NCI-H146 treated with DMSO at 0.1 percent for 48 hours (cell line): ENCODE measurements around the gene LRMDA.
A peak's percentile ranks its signal among the peaks of the same experiment; 100 is the strongest.

Experiments used
- DNase-seq: peaks from one replicate; lab custom pipeline; 2025; ENCODE audit not compliant: unreplicated experiment; lab: John Stamatoyannopoulos, UW

Gene LRMDA

DNA sequence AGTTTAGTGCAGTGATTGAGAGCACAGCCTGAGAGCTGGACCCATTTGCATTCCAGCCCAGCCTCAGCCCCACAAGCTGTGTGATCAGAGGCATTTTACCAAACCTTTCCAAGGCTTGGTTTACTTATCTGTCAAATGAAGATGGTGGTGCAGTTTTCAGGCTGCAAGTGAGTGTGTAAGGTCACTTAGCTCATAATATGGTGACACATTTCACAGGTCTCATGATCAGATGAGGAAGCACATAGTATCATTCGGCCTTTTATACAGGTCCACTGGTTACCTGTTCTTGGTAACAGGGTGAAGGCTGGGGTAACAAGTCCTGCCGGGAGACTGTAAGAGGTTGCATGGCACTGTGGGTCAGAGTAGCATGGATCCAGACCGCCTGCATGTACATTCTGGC lies 371.7 kb downstream of the LRMDA start:
- DNase-seq: no peak

DNA sequence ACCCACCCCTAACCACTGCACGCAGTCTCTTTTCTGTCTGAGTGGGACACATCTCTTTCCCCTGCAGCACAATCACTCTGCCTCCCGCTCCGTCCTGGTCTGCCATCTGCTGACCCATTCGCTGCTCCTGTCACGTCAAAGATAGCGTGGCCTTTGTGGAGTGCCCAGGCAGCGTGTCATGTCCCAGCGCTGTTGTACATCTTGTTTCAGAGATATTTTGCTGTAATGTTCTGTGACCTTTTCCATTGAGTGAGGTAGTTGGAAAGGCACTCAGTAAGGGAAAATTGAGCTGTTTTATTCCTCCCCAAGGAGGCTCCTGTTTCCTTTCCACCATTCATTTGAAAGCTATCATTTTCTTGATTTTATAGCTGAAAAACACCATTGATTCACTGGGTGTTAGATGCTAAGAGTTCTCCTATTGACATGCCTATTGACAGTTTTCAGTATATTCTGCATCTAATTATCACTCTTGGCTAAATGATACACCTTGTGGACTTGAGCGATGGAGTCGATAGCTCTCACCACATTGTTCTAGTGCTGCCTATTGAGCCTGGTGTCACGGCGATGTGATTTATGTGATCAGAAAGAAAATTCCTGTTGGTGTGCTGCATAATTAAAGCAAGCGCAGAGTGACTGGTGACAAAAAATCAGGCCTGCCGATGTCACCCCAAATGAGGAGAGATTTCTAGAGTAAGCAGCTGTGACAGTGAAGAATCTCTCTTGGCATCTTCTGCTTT lies 372.6 kb downstream of the LRMDA start:
- DNase-seq: no peak

DNA sequence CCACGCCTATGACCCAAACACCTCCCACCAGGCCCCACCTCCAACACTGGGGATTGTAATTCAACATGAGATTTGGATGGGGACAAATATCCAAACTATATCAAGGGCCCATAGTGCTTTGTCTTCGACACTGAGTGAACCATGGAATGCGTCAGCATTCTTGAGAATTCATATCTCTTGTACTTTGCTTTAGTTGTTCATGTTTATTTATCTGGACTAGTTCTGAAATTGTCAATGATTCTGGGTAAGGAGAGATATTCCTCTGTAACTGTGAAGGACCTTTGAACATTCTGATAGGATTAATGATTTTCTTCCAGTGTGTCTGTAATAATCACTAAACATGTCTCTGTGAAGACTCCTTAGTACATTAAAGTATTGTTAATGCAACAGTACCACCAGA lies 374.8 kb downstream of the LRMDA start:
- DNase-seq: no peak

DNA sequence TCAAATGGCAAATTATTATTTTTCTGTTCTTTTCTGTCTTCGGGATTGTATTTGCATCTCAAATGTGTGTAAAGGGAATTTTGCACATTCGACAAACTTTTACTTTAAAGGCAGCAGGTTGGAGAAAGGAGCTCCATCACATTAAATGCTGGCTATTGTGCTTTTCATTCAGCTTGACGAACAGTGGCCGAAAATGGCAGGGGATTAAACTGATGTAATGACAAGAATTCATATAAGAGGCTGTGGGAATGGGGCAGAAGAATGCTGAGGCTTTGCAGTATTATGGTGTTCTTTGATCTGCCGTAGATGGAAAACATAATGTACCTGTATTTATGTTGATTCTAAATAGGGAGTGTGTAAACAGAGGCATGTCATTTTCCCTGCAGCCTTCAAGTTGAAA lies 376.0 kb downstream of the LRMDA start:
- DNase-seq: no peak

DNA sequence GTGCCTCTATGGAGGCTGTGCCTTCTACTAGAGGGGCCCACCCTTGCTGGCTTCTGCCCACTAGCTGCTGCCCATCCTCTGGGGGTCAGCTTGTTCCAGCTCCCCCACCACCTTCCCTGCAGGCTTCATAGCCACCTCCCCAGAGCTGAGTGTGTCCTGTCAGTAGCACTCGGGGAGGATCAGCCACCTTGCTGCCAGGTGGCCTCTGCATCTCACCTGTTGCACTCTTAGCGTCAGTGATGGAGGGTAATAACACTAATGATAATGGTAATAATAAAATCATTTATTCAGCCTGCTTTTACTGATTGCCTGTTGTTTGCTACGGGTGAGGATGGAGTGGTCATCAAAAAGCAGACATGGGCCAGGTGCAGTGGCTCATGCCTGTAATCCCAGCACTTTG lies 377.6 kb downstream of the LRMDA start:
- DNase-seq: no peak

DNA sequence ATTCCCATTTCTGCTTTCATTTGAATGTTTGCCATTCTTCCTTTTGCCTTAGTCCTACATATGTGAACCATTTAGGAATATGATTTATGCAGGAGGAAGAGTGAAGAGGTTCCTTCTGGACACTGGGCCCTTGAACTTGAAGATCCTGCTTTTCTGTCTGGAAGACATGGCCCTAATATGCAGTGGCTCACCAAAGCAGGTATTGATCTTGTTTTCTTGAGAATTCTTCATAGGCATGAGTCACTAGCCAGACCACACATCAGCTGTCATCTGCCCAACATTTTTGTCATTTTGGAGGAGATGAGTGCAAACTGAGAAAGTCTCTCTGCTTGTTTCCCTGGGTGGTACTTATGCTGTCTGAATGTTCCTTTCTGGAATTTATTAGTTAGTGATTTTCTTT lies 382.6 kb downstream of the LRMDA start:
- no peak for DNase-seq

DNA sequence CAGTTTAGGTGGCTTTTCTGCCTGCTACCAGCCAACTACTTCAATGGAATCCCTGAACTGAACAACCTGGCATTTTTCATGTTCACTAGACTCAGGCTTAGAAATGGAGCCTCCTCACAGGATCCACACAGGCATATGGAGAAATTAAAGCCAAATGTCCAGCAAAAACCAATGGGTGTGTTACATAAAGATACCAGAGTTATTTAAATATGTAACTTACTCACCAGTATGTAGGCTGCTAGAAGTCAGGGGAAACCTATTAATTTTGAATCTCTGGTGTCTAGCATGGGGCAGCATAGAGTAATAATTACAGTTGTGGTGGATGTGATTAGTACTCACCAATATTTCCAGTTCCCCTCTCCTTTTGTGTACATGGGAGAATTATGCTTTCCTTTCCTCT lies 383.6 kb downstream of the LRMDA start:
- no peak for DNase-seq

DNA sequence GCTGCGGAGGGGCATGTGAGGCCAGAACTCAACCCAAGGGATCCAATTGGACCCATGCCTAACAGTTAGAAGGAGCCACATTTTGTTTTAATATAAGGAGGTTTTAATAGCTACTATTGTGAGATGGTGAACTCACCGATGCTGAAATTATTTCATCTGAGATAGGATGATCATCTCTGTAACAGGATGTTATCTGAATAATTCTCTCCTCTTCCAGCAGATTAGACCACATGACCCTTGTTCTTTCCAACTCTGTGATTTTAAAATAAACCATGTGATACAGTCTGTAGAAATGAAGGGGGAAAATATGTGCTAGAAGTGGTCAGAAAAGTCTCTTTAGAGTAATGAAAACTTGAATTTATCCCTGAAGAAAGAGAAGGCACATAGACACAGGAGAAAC lies 385.8 kb downstream of the LRMDA start:
- DNase-seq: no peak

DNA sequence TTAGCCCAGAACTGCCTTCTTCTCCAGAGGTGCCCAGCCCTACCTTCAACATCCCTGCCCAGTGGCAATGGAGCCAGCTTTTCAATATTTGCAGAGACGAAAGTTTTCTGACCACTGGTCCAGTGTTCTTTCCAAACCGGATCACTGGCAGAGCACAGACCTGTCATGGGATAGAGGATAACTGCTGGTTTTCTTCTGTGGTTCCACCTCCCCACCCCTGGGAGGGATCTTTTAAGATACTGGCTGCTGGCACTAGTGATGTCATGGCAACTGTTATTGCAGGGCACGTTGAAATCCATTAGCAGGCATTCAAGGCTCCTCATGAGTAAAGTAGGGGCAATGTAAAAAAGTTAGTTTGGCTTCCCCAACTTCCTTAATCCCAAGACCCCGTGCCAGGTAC lies 387.1 kb downstream of the LRMDA start:
- no peak for DNase-seq

DNA sequence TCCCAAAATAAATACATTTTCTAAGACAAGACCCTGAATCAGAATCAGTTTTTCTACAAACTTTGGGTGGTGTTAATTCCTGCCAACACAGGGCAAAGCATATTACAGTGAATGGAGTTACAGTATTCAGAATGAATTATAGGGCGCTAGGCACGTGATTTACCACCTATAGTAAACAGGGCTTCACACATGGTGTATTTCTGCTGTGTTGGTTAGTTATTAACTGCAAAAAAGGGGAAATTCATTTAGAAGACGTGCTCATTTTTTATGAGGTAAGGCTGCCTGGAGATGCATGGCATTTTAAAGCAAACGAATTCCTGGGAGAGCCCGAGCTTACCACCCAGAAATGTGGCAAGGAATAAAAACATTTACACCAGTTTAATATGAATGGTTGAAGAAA lies 393.8 kb downstream of the LRMDA start:
- no peak for DNase-seq

DNA sequence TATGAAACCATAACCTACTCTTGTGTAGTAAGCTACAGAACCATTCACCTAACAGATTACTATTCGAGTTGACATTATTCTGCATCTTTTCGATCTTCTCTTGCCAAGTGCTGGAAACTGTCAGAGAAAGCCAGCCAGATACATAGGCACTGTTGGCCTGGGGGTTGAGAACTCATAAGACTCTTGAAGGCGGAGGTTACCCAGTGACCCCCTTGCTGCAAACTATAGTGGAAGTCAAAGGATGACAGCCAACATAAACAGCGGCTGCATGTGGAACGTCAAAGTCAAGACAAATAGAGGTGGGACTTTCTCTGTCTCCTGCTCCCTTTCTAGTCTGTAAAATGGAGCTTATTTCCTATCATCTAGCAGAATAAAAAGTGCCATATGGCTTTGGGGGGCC lies 394.2 kb downstream of the LRMDA start:
- no peak for DNase-seq

DNA sequence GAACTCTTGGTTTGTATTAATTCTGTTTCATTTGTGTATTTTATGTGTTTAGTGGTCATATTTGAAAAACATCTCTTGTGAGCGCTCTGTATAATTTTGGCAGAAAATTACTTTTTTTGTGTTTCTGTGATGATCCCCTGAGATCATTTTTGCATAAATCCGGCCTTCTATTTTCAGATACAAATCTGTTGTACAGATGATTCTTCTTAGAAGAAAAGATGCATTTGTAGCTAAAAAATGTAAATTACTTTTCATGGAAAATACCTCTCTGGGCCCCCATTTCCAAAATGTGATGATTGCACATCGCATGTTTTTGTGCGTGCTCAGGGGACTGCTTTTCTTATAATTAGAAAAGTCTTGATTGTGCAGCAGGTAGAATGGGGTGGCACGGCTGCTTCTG lies 395.4 kb downstream of the LRMDA start:
- no peak for DNase-seq

DNA sequence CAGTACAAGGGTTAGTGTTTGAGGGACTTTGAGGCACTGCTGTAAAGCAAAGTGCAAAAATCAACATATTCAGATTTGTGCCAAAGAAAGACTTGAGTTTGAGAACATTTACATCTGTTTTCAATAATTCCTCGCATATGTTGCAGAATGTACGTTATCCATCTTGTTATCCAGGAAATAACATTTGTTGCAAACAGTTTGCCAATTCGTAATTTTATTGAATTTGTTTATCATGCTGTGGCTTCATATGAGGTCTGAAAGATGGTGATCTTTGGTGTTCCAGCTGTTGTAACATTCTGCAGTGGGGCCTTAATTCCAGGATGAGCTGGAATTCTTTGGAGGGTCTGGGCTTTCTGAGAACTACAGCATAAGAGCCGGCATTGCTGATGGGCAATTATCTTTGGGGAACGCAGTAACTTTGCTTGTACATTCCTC lies 396.2 kb downstream of the LRMDA start:
- no peak for DNase-seq

DNA sequence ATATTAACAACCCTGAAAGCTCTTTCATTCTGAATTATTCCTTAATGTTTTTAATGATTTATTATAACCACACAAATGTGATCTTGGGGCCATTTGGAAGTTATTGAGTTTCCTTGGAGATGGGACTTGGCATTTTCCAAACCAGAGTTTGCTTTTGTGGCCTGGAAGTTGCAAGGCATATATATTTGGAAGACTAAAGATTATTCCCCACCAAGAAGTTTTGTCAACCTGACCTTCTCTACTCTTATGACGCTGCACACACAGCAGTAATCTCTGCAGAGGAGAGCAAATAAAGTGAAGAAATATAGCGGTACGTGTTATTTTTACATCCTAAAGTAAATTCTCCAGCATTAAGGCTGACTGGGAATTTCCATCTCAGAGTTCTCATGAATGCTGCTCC lies 397.0 kb downstream of the LRMDA start:
- DNase-seq: no peak

DNA sequence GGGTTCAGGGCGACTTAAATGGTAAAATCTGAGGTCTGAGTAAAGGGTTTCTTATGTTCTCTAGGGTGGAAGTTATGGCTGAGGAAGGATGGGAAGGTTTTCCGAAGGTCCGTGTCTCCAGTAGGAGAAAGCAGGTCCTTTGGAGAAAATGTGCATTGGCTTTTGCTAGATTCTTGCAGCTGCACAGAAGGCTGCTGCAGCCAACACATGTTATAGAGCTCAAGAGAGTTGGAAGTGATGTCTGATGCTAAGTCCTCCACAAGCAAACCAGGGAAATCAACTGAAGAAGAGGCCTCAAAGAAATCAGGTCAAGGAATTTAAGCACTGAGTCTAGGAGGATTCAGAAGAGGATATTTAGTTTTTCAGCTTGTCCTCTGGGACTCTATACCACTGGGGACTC lies 404.6 kb downstream of the LRMDA start:
- DNase-seq: no peak

DNA sequence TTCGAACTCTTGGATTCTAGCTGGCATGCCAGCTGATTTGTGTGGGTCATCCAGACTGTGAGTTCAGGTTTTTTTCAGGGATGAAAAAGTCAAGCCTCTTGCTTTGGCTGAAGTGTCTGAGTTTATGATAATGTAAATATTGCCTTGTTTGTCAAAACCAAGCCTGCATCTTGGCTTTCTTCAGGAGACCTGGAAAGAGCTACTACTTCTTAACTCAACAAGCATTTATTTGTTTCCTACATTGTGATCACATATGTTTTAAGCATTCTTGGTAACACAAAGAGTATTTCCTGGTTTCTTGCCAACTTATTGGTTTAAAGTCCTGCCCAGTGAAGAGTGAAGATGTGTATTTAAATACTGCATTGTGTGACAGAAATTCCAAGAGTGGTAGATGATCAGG lies 407.1 kb downstream of the LRMDA start:
- no peak for DNase-seq

DNA sequence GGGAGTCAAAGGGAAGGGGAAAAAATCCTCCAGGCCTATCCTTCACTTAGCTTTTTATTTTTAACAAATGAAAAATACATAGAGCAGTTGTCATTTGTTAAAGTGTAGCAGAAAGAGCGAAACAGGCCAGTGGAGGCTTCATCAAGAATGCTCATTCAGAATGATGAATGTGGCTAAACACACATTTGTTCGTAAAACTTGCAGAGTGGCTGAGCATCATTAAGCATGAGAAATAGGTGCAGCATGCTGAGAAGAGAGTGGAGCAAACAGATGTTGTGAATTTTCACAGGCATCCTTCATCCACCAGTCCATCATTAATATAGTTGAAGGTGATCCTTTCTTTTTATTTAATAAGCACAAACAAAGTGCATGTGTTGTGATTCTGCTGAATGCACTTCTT lies 407.6 kb downstream of the LRMDA start:
- no peak for DNase-seq

DNA sequence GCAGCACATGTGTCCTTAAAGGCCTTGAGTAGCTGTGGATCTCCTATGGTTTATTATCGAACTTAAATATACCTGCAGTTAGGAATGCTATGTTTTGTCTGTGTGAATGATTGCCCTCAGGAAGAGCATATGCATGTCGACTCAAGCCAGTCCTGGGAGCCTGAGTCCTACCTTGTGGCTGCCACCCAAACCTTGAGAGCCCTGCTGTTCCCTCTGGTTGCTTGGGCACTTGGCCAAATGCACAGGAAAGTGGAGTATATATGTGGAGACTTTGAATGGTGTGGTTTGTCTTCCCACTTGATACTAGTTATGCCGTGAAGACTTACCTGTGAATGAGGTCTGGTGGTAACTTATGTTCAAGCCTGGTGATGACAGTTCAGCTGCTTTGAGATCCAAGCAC lies 409.8 kb downstream of the LRMDA start:
- no peak for DNase-seq

DNA sequence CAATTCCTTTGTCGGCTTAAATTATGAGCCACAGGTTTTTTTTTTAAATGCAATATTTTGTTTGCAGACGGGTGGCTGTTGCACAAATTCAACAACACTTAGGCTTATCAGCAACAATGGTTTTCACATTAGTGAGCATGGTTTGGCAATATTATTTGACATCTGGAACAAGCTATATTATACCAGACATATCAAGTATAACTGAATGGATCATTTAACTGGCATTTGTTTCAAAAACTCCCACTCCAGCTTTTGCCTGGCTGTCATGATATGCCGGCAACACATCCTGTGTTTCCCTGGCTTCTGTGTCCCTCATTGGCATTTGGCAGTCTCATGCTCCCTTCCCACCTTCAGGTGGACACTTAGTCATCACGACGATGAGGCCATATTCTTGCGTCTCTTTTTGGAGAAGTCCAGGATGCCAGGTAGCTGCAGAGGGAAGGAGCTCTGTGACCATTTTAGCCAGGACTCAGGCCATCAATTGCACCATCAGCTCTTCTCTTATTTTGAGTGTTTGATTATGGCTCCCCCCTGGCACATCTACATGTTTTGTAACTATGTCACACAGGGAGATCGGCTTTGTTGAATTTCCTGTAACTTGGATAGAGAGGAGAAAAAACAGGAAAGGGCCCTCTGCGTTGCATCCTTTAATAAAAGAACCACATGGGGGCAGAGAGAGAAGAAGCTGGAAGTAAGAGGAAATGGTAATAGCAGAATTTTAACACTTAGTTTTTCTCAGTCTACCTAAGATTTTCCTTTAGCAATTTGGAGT lies 413.9 kb downstream of the LRMDA start:
- DNase-seq: peak; percentile 48

DNA sequence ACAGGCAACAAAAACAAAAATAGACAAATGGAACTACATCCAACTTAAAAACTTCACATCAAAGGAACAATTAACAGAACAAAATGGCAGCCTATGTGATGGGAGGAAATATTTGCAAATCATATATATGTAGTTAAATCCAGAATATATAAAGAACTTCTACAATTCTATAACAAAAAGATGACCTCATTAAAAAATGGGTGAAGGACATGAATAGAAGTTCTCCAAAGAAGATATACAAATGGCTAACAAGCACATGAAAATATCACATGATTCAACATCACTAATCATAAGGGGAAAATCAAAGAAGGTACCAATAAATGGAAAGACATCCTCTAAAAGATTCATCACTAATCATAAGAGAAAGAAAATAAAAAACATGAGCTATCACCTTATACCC lies 416.1 kb downstream of the LRMDA start:
- DNase-seq: no peak

DNA sequence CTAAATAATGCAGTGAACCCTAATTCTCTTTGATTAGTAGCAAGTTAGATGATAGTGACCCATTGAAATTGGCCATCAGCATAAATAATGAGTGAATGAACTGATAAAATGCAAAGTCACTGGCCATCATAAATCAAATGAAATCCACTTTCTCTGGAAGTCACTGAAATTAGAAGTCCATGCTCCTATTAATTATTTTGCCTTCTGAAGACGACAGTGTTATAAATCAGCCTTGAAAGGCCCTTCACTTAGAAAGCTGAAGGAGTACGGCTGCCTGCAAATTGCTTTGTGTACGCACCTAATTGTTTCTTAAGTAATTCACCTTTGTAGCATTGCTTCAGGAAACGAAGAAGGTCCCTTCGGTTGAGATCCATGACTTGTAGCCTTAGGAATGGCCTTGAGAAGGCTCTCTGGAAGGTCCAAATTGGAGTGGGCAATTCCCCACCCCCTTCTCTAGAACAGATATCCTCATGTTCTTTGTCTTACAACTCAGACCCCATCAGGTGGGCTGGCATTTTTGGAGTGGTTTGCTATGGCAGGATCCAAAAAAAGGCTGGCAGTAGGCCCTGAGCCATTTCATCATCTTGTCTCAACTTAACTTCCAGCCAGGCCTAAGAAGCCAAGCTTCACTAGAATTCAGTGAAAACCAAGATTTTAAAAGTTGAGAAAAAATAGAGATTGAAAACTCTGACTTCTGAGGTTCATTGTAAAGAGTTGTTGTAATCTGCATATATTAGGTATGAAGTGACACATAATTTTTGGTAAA lies 420.3 kb downstream of the LRMDA start:
- no peak for DNase-seq

DNA sequence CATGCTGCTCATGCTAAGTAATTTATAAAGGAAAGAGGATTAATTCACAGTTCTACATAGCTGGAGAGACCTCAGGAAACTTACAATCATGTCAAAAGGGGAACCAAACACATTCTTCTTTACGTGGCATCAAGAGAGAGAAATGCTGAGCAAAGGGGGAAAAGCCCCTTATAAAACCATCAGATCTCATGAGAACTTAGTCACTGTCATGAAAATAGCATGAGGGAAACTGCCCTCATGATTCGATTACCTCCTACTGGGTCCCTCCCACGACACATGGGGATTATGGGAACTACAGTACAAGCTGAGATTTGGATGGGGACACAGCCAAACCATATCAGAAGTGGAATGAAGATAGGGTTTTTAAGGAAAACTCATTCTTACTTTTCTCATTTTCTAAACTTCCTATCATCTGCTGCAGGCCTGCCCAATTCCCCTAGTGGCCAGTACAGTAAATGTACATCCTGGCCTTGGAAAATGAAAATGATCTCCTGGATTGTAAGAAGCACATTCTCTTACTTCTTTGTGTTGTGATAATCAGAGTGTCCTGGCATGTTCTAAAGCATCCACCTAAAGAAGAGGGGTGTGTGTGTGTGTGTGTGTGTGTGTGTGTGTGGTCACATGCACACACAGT lies 421.5 kb downstream of the LRMDA start:
- no peak for DNase-seq
